Endodermal cell (in vitro differentiated cells): Measurements from ENCODE around the gene TRIO. TPM values are rescaled to one million over a fixed set of nuclear protein-coding genes. Genes with fewer than 3 reads are reported as not detected.

Experiments used
- DNase-seq: peaks from one replicate; pipeline ENCODE4 v3.0.0-alpha.2; 2017
- H3K27ac ChIP-seq: 2 replicates; pipeline ENCODE4 v1.5.1; 2013; ENCODE audit warnings: mild to moderate bottlenecking, low read depth, low read length, moderate library complexity
- H3K27me3 ChIP-seq: 2 replicates; pipeline ENCODE4 v1.6.1; 2013; ENCODE audit warnings: mild to moderate bottlenecking, low read length, moderate library complexity; ENCODE audit not compliant: insufficient read depth, control insufficient read depth, poor library complexity, severe bottlenecking
- H3K36me3 ChIP-seq: 2 replicates; pipeline ENCODE4 v1.7.0; 2013; ENCODE audit warnings: mild to moderate bottlenecking, low read length, moderate library complexity; ENCODE audit not compliant: control insufficient read depth, insufficient read depth
- H3K4me1 ChIP-seq: one replicate; pipeline ENCODE4 v1.7.0; 2013; ENCODE audit warnings: low read length; ENCODE audit not compliant: control insufficient read depth, insufficient read depth
- H3K4me3 ChIP-seq: 2 replicates; pipeline ENCODE4 v1.5.1; 2013; ENCODE audit warnings: mild to moderate bottlenecking, low read length, moderate library complexity
- H3K9ac ChIP-seq: 2 replicates; pipeline ENCODE4 v1.6.1; 2013; ENCODE audit warnings: mild to moderate bottlenecking, low read length, moderate library complexity; ENCODE audit not compliant: poor library complexity, severe bottlenecking; ENCODE audit errors: extremely low read depth
- H3K9me3 ChIP-seq: 2 replicates; pipeline ENCODE4 v1.6.1; 2013; ENCODE audit warnings: mild to moderate bottlenecking, low read length, moderate library complexity; ENCODE audit not compliant: control insufficient read depth
- H3K27ac Mint-ChIP-seq: 2 replicates; pipeline ENCODE4 v1.8.0; 2020; ENCODE audit warnings: mixed read lengths
- H3K27me3 Mint-ChIP-seq: 2 replicates; pipeline ENCODE4 v1.8.0; 2021; ENCODE audit warnings: mild to moderate bottlenecking, mixed read lengths; ENCODE audit not compliant: insufficient read depth
- H3K36me3 Mint-ChIP-seq: 2 replicates; pipeline ENCODE4 v1.8.0; 2020; ENCODE audit warnings: low read depth, mixed read lengths
- H3K4me1 Mint-ChIP-seq: 2 replicates; pipeline ENCODE4 v1.8.0; 2020; ENCODE audit warnings: mixed read lengths
- H3K4me3 Mint-ChIP-seq: 2 replicates; pipeline ENCODE4 v1.8.0; 2020; ENCODE audit warnings: mild to moderate bottlenecking, moderate library complexity, mixed read lengths
- H3K9me3 Mint-ChIP-seq: 2 replicates; pipeline ENCODE4 v1.8.0; 2020; ENCODE audit warnings: mild to moderate bottlenecking, mixed read lengths
- WGBS, 2 experiments: methylation state at CpG; one replicate each; pipeline versions ENCODE4 v1.1.5 to v1.1.7; 2013; ENCODE audit warnings: missing lambda C conversion rate in 2 of 2, mixed read lengths in 1 of 2; ENCODE audit not compliant: insufficient coverage in 1 of 2, insufficient read length in 1 of 2; 5-methylcytosine and 5-hydroxymethylcytosine counted together
- total RNA-seq, 2 donors: library from RNA; stranded (reverse); fragmentation: NEBNext Ultra II Directional in 1 of 2; extraction: Animal tissue kit (Norgen Biotek cat#: 25700) in 1 of 2; gene quantifications; 2 replicates in 1 of 2; 3 replicates in 1 of 2; pipeline ENCODE4 v1.2.1, GENCODE V29; 2021
- TF ChIP-seq, protein P1 (sequence below): fragments of 200-600 bp; sonication (generic); conservative IDR thresholded peaks from 2 replicates; pipeline ENCODE4 v1.5.0; 2021; ENCODE audit warnings: antibody characterized with exemption, mild to moderate bottlenecking

Gene TRIO
- total RNA-seq, 2 donors from 2014 or later, result 88.3 to 109 TPM

GRCh38 chr5:14415698-14416074 lies 272.5 kb downstream of the TRIO start:
- DNase-seq, result no peak
- TF ChIP-seq, protein P1, sequence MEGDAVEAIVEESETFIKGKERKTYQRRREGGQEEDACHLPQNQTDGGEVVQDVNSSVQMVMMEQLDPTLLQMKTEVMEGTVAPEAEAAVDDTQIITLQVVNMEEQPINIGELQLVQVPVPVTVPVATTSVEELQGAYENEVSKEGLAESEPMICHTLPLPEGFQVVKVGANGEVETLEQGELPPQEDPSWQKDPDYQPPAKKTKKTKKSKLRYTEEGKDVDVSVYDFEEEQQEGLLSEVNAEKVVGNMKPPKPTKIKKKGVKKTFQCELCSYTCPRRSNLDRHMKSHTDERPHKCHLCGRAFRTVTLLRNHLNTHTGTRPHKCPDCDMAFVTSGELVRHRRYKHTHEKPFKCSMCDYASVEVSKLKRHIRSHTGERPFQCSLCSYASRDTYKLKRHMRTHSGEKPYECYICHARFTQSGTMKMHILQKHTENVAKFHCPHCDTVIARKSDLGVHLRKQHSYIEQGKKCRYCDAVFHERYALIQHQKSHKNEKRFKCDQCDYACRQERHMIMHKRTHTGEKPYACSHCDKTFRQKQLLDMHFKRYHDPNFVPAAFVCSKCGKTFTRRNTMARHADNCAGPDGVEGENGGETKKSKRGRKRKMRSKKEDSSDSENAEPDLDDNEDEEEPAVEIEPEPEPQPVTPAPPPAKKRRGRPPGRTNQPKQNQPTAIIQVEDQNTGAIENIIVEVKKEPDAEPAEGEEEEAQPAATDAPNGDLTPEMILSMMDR, result no peak
- H3K4me1 Mint-ChIP-seq, result peaks cover 35% of the 10 kb centered on the region
- H3K9me3 ChIP-seq, result no peaks in the 10 kb centered on the region
- no peak overlapping the region for H3K9ac ChIP-seq
- H3K27me3 Mint-ChIP-seq, result no peaks in the 10 kb centered on the region
- H3K27me3 ChIP-seq, result no peaks in the 10 kb centered on the region
- H3K36me3 Mint-ChIP-seq, result peaks cover 37% of the 10 kb centered on the region
- peaks cover 3% of the 10 kb centered on the region for H3K4me1 ChIP-seq
- H3K27ac Mint-ChIP-seq, result peak overlapping the region; percentile 16
- peaks cover 50% of the 10 kb centered on the region for H3K36me3 ChIP-seq
- H3K4me3 Mint-ChIP-seq, result no peak overlapping the region
- H3K4me3 ChIP-seq, result no peak overlapping the region
- 91 to 100% methylated on average over 2 to 3 of the region's 3 CpGs for WGBS, 2 experiments
- H3K9me3 Mint-ChIP-seq, result no peaks in the 10 kb centered on the region
- peak overlapping the region; percentile 59 for H3K27ac ChIP-seq

DNA sequence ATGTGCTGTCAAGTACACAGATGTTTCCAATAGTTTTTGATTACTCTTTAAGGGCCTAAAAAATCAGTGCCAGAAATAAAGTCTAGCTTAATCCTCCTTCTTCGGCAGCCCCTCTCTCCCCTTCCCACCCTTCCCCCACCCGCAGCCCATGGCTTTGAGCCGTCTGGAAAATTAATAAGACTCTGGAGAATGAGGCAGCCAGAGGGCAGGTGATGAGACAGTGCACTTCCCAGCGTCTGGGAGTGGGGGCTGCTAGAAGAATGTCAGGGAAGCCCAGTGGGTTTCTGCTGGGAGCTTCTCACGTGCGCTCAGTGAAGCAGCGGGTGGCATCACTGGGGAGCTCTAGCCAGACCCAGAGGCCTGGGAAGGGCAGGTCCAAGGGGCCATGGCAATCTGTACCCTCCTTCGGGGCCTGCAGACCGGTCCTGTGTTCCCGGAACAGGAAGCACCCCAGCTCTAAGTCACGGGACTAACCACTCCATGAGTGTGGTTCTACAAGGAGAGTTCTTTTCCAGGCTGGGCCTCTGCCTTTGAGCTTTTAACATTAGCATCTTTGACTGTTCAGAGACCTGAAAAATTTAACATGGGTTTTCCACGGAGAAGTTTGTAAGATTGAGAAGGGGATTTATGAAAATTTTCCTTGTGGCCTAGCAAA lies 273.6 kb downstream of the TRIO start:
- H3K4me1 Mint-ChIP-seq, result peaks cover 35% of the 10 kb centered on the region
- Histone ChIP-seq H3K9me3 (no peaks in the 10 kb centered on the region), H3K27me3 (no peaks in the 10 kb centered on the region), H3K36me3 (peaks cover 42% of the 10 kb centered on the region), H3K27ac (peak overlapping the region; percentile 55), H3K4me1 (peaks cover 3% of the 10 kb centered on the region), H3K4me3 (no peak overlapping the region), H3K9ac (no peak overlapping the region)
- no peaks in the 10 kb centered on the region for H3K27me3 Mint-ChIP-seq
- H3K27ac Mint-ChIP-seq, result peak overlapping the region; percentile 88
- DNase-seq, result peak; percentile 72
- peaks cover 38% of the 10 kb centered on the region for H3K36me3 Mint-ChIP-seq
- WGBS, 2 experiments, result 85 to 87% methylated on average over 9 to 12 of the region's 12 CpGs
- H3K9me3 Mint-ChIP-seq, result no peaks in the 10 kb centered on the region
- no peak overlapping the region for H3K4me3 Mint-ChIP-seq
- TF ChIP-seq, protein P1, result no peak

DNA sequence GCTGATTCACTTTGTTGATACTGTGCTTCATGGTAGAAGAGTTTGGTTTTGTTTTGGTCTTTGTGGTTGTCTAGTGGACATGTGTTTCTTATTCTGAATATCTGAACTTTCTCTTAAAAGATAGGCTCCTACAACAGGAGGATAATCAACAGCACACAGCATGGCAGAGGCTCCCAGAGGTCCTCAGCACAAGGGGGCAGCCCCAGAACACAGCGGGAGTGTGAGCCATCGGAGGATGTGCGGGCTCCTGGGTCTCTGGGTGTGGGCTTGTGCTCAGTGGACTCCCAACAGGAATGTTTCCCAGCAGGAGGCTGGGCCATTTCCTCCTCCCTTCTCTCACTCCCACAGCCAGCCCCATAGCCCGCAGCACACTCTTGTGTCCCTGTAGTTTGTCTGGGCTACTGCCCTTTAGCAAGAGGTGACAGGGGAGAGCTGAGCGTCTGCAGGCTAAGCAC lies 274.2 kb downstream of the TRIO start:
- TF ChIP-seq, protein P1, result no peak
- Histone ChIP-seq H3K27ac (no peak overlapping the region), H3K27me3 (no peaks in the 10 kb centered on the region), H3K4me3 (no peak overlapping the region), H3K9ac (no peak overlapping the region), H3K36me3 (peaks cover 46% of the 10 kb centered on the region), H3K4me1 (peaks cover 3% of the 10 kb centered on the region), H3K9me3 (no peaks in the 10 kb centered on the region)
- peak; percentile 88 for DNase-seq
- WGBS, 2 experiments, result 78 to 100% methylated on average over 1 to 5 of the region's 5 CpGs
- Mint-ChIP-seq H3K27ac (peak overlapping the region; percentile 88), H3K4me1 (peaks cover 35% of the 10 kb centered on the region), H3K9me3 (no peaks in the 10 kb centered on the region), H3K27me3 (no peaks in the 10 kb centered on the region), H3K4me3 (no peak overlapping the region), H3K36me3 (peaks cover 39% of the 10 kb centered on the region)
